HepG2 (cell line): ENCODE results near the gene CALN1.

Experiments used
- CHCHD3 ChIP-seq: sonication (generic); formaldehyde crosslinking; IDR thresholded peaks from 2 replicates; pipeline ENCODE4 v1.8.0; 2022; ENCODE audit warnings: mild to moderate bottlenecking, missing genetic modification reagents, moderate library complexity
- GATA4 ChIP-seq: sonication (generic); IDR thresholded peaks from 2 replicates; pipeline ENCODE4 v1.6.1; 2016; ENCODE audit warnings: antibody characterized with exemption, low read depth, borderline replicate concordance
- SCMH1 ChIP-seq: sonication (generic); formaldehyde crosslinking; IDR thresholded peaks from 2 replicates; pipeline ENCODE4 v1.9.0; 2021; ENCODE audit warnings: missing genetic modification reagents, mild to moderate bottlenecking, borderline replicate concordance
- TCF7L2 ChIP-seq: IDR thresholded peaks from 2 replicates; pipeline ENCODE4 v1.6.1; 2011; ENCODE audit warnings: mild to moderate bottlenecking, low read depth, low read length, moderate library complexity
- ZNF335 ChIP-seq: sonication (generic); formaldehyde crosslinking; IDR thresholded peaks from 2 replicates; pipeline ENCODE4 v1.4.0; 2020; ENCODE audit warnings: missing genetic modification reagents
- ZNF879 ChIP-seq: sonication (generic); formaldehyde crosslinking; IDR thresholded peaks from 2 replicates; pipeline ENCODE4 v1.8.1; 2023; ENCODE audit warnings: missing genetic modification reagents
- ZZZ3 ChIP-seq: sonication (generic); formaldehyde crosslinking; IDR thresholded peaks from 2 replicates; pipeline ENCODE4 v1.4.0; 2020; ENCODE audit warnings: missing genetic modification reagents, mild to moderate bottlenecking, borderline replicate concordance
- TF ChIP-seq, protein P1 (sequence below): sonication (generic); IDR thresholded peaks from 2 replicates; pipeline ENCODE4 v1.6.1; 2016; ENCODE audit warnings: low read depth, borderline replicate concordance
- TF ChIP-seq, protein P2 (sequence below): IDR thresholded peaks from 2 replicates; pipeline ENCODE4 v1.6.1; 2016; ENCODE audit warnings: control low read depth
- TF ChIP-seq, protein P3 (sequence below): sonication (generic); formaldehyde crosslinking; IDR thresholded peaks from 2 replicates; pipeline ENCODE4 v1.5.1; 2020; ENCODE audit warnings: missing genetic modification reagents, mild to moderate bottlenecking, borderline replicate concordance
- TF ChIP-seq, protein P4 (sequence below): sonication (generic); formaldehyde crosslinking; IDR thresholded peaks from 2 replicates; pipeline ENCODE4 v1.4.0; 2020; ENCODE audit warnings: missing genetic modification reagents; ENCODE audit errors: not compliant biosample characterization
- TF ChIP-seq, protein P5 (sequence below): sonication (generic); formaldehyde crosslinking; IDR thresholded peaks from 2 replicates; pipeline ENCODE4 v1.5.0; 2020; ENCODE audit warnings: mild to moderate bottlenecking, missing genetic modification reagents
- TF ChIP-seq, protein P6 (sequence below): sonication (generic); formaldehyde crosslinking; IDR thresholded peaks from 2 replicates; pipeline ENCODE4 v1.5.0; 2020; ENCODE audit warnings: mild to moderate bottlenecking, missing genetic modification reagents, moderate library complexity

DNA sequence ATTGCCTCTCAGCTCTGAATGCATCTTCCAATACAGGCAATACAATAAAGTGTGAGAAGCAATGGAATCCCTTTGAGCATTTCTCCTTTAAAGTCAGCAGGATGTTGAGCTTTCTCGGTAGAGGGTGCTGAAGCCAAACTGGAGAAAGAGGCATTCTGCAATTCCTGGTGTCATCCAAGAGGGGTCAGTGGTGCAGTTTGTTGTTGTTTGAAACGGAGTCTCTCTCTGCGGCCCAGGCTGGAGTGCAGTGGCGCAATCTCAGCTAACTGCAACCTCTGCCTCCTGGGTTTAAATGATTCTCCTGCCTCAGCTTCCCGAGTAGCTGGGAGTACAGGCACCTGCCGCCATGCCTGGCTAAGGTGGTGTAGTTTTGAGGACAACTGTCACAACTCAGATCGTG lies 486.5 kb downstream of the CALN1 start:
- TF ChIP-seq, protein P1, sequence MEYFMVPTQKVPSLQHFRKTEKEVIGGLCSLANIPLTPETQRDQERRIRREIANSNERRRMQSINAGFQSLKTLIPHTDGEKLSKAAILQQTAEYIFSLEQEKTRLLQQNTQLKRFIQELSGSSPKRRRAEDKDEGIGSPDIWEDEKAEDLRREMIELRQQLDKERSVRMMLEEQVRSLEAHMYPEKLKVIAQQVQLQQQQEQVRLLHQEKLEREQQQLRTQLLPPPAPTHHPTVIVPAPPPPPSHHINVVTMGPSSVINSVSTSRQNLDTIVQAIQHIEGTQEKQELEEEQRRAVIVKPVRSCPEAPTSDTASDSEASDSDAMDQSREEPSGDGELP = no peak
- TF ChIP-seq, protein P2, sequence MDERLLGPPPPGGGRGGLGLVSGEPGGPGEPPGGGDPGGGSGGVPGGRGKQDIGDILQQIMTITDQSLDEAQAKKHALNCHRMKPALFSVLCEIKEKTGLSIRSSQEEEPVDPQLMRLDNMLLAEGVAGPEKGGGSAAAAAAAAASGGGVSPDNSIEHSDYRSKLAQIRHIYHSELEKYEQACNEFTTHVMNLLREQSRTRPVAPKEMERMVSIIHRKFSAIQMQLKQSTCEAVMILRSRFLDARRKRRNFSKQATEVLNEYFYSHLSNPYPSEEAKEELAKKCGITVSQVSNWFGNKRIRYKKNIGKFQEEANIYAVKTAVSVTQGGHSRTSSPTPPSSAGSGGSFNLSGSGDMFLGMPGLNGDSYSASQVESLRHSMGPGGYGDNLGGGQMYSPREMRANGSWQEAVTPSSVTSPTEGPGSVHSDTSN (CRISPR knock-in tag) = no peak
- TF ChIP-seq TCF7L2 (no peak), ZZZ3 (CRISPR knock-in tag) (no peak), ZNF879 (CRISPR knock-in tag) (no peak), CHCHD3 (CRISPR knock-in tag) (no peak), SCMH1 (CRISPR knock-in tag) (no peak), GATA4 (no peak), ZNF335 (CRISPR knock-in tag) (no peak)
- TF ChIP-seq, protein P3, sequence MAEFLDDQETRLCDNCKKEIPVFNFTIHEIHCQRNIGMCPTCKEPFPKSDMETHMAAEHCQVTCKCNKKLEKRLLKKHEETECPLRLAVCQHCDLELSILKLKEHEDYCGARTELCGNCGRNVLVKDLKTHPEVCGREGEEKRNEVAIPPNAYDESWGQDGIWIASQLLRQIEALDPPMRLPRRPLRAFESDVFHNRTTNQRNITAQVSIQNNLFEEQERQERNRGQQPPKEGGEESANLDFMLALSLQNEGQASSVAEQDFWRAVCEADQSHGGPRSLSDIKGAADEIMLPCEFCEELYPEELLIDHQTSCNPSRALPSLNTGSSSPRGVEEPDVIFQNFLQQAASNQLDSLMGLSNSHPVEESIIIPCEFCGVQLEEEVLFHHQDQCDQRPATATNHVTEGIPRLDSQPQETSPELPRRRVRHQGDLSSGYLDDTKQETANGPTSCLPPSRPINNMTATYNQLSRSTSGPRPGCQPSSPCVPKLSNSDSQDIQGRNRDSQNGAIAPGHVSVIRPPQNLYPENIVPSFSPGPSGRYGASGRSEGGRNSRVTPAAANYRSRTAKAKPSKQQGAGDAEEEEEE (CRISPR knock-in tag) = no peak
- TF ChIP-seq, protein P4, sequence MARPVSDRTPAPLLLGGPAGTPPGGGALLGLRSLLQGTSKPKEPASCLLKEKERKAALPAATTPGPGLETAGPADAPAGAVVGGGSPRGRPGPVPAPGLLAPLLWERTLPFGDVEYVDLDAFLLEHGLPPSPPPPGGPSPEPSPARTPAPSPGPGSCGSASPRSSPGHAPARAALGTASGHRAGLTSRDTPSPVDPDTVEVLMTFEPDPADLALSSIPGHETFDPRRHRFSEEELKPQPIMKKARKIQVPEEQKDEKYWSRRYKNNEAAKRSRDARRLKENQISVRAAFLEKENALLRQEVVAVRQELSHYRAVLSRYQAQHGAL (CRISPR knock-in tag) = no peak
- TF ChIP-seq, protein P5, sequence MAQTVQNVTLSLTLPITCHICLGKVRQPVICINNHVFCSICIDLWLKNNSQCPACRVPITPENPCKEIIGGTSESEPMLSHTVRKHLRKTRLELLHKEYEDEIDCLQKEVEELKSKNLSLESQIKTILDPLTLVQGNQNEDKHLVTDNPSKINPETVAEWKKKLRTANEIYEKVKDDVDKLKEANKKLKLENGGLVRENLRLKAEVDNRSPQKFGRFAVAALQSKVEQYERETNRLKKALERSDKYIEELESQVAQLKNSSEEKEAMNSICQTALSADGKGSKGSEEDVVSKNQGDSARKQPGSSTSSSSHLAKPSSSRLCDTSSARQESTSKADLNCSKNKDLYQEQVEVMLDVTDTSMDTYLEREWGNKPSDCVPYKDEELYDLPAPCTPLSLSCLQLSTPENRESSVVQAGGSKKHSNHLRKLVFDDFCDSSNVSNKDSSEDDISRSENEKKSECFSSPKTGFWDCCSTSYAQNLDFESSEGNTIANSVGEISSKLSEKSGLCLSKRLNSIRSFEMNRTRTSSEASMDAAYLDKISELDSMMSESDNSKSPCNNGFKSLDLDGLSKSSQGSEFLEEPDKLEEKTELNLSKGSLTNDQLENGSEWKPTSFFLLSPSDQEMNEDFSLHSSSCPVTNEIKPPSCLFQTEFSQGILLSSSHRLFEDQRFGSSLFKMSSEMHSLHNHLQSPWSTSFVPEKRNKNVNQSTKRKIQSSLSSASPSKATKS (CRISPR knock-in tag) = no peak
- TF ChIP-seq, protein P6, sequence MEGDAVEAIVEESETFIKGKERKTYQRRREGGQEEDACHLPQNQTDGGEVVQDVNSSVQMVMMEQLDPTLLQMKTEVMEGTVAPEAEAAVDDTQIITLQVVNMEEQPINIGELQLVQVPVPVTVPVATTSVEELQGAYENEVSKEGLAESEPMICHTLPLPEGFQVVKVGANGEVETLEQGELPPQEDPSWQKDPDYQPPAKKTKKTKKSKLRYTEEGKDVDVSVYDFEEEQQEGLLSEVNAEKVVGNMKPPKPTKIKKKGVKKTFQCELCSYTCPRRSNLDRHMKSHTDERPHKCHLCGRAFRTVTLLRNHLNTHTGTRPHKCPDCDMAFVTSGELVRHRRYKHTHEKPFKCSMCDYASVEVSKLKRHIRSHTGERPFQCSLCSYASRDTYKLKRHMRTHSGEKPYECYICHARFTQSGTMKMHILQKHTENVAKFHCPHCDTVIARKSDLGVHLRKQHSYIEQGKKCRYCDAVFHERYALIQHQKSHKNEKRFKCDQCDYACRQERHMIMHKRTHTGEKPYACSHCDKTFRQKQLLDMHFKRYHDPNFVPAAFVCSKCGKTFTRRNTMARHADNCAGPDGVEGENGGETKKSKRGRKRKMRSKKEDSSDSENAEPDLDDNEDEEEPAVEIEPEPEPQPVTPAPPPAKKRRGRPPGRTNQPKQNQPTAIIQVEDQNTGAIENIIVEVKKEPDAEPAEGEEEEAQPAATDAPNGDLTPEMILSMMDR = peak; percentile 68
